CD4-positive, alpha-beta T cell treated with Interleukin-10 for 1 hour (primary cell): ENCODE results near the gene SHH.

ENCODE experiments used
- DNase-seq: peaks from one replicate; pipeline ENCODE4 v3.0.0-alpha.2; 2020

Gene SHH

GRCh38 chr7:155790666-155791065, 21.6 kb downstream of the SHH start:
- no peak for DNase-seq

GRCh38 chr7:155789001-155789725, 23.1 kb downstream of the SHH start:
- no peak for DNase-seq

GRCh38 chr7:155788616-155789000, 23.7 kb downstream of the SHH start:
- DNase-seq, result no peak

GRCh38 chr7:155787171-155787851, 25.0 kb downstream of the SHH start:
- DNase-seq, result no peak

- DNase-seq, result no peak
Observed at GRCh38 chr7:155786491-155786890, 25.8 kb downstream of the SHH start.

- DNase-seq, result no peak
Observed at GRCh38 chr7:155785536-155785935, 26.7 kb downstream of the SHH start.

GRCh38 chr7:155782466-155782865, 29.8 kb downstream of the SHH start:
- no peak for DNase-seq

- DNase-seq, result no peak
Observed at GRCh38 chr7:155781433-155781832, 30.8 kb downstream of the SHH start.

- DNase-seq, result no peak
Observed at GRCh38 chr7:155780884-155781283, 31.4 kb downstream of the SHH start.

- DNase-seq, result no peak
Observed at GRCh38 chr7:155778349-155778748, 33.9 kb downstream of the SHH start.

GRCh38 chr7:155776606-155777005, 35.7 kb downstream of the SHH start:
- no peak for DNase-seq

GRCh38 chr7:155775691-155776090, 36.6 kb downstream of the SHH start:
- DNase-seq, result no peak

- DNase-seq, result no peak
Observed at GRCh38 chr7:155774947-155775346, 37.3 kb downstream of the SHH start.

- DNase-seq, result no peak
Observed at GRCh38 chr7:155773531-155773930, 38.7 kb downstream of the SHH start.

GRCh38 chr7:155770241-155770640, 42.0 kb downstream of the SHH start:
- no peak for DNase-seq

- no peak for DNase-seq
Observed at GRCh38 chr7:155769701-155770100, 42.6 kb downstream of the SHH start.

GRCh38 chr7:155766966-155767916, 45.0 kb downstream of the SHH start:
- DNase-seq, result no peak

- no peak for DNase-seq
Observed at GRCh38 chr7:155766386-155766785, 45.9 kb downstream of the SHH start.

- DNase-seq, result no peak
Observed at GRCh38 chr7:155765458-155765857, 46.8 kb downstream of the SHH start.

GRCh38 chr7:155764438-155764793, 47.8 kb downstream of the SHH start:
- DNase-seq, result peak; percentile 33

GRCh38 chr7:155763691-155764437, 48.4 kb downstream of the SHH start:
- peak; percentile 46 for DNase-seq

- no peak for DNase-seq
Observed at GRCh38 chr7:155763122-155763521, 49.1 kb downstream of the SHH start.

GRCh38 chr7:155762655-155763054, 49.6 kb downstream of the SHH start:
- no peak for DNase-seq
